Left lobe of liver (tissue), 2 donors: ENCODE measurements around the gene ZNG1F. TPM values are rescaled to one million over a fixed set of nuclear protein-coding genes. Genes with fewer than 3 reads are reported as not detected.
A peak's percentile ranks its signal among the peaks of the same experiment; 100 is the strongest.
"Not testable (repeated sequence)": the region's sequence is repeated elsewhere in the genome, so short reads cannot be mapped to it uniquely, and the experiment has no call there.

Experiments
- ATAC-seq: fragments of 200-7000 bp; cut with Tn5 transposase; one replicate; pipeline ENCODE4 v1.9.1; 2020; ENCODE audit warnings: mild to moderate bottlenecking, moderate library complexity
- DNase-seq: peaks from one replicate; pipeline ENCODE4 v3.0.0-alpha.2; 2020; ENCODE audit warnings: low spot score
- total RNA-seq: library from RNA; stranded (reverse); gene quantifications from one replicate; pipeline ENCODE4 v1.2.1, GENCODE V29; 2021
- donor health status: DM: no; HTN: no; CAD: no; lungs with moderate emphysema.
- donor health status: DM: no; HTN: yes; CAD: no.

ZNG1F gene
- total RNA-seq, 1 donor from 2014 or later = 2.0 TPM

GRCh38 chr9:41124250-41125108 is 64.6 kb downstream of the ZNG1F start:
- not testable (repeated sequence) for DNase-seq

GRCh38 chr9:41123812-41124211 is 65.3 kb downstream of the ZNG1F start:
- not testable (repeated sequence) for DNase-seq, ATAC-seq

More at GRCh38 chr9:41124250-41125108, 64.6 kb downstream of the ZNG1F start:
- peak; percentile 26 for ATAC-seq

GRCh38 chr9:41123396-41123795 is 65.7 kb downstream of the ZNG1F start:
- peak; percentile 60 for ATAC-seq
- not testable (repeated sequence) for DNase-seq

GRCh38 chr9:41120696-41121095 is 68.4 kb downstream of the ZNG1F start:
- ATAC-seq = not testable (repeated sequence)

GRCh38 chr9:41119719-41120118 is 69.4 kb downstream of the ZNG1F start:
- not testable (repeated sequence) for DNase-seq, ATAC-seq

More at GRCh38 chr9:41120696-41121095, 68.4 kb downstream of the ZNG1F start:
- not testable (repeated sequence) for DNase-seq

GRCh38 chr9:41119311-41119710 is 69.8 kb downstream of the ZNG1F start:
- DNase-seq, ATAC-seq: not testable (repeated sequence)

GRCh38 chr9:41113348-41113747 is 75.8 kb downstream of the ZNG1F start:
- ATAC-seq = not testable (repeated sequence)

GRCh38 chr9:41111414-41111813 is 77.7 kb downstream of the ZNG1F start:
- not testable (repeated sequence) for DNase-seq, ATAC-seq

More at GRCh38 chr9:41113348-41113747, 75.8 kb downstream of the ZNG1F start:
- DNase-seq = not testable (repeated sequence)

GRCh38 chr9:41110913-41111312 is 78.2 kb downstream of the ZNG1F start:
- not testable (repeated sequence) for ATAC-seq, DNase-seq

- ATAC-seq, DNase-seq: not testable (repeated sequence)
Measured at GRCh38 chr9:41109253-41109652, 79.9 kb downstream of the ZNG1F start.

GRCh38 chr9:41108816-41109215 is 80.3 kb downstream of the ZNG1F start:
- ATAC-seq, DNase-seq: not testable (repeated sequence)

GRCh38 chr9:41106472-41107116 is 82.5 kb downstream of the ZNG1F start:
- not testable (repeated sequence) for DNase-seq, ATAC-seq

GRCh38 chr9:41105557-41106253 is 83.4 kb downstream of the ZNG1F start:
- ATAC-seq, DNase-seq: not testable (repeated sequence)

GRCh38 chr9:41104542-41104941 is 84.6 kb downstream of the ZNG1F start:
- not testable (repeated sequence) for ATAC-seq

GRCh38 chr9:41100508-41100907 is 88.6 kb downstream of the ZNG1F start:
- DNase-seq = not testable (repeated sequence)

More at GRCh38 chr9:41104542-41104941, 84.6 kb downstream of the ZNG1F start:
- DNase-seq = not testable (repeated sequence)

GRCh38 chr9:41098759-41099158 is 90.4 kb downstream of the ZNG1F start:
- not testable (repeated sequence) for DNase-seq, ATAC-seq

More at GRCh38 chr9:41100508-41100907, 88.6 kb downstream of the ZNG1F start:
- not testable (repeated sequence) for ATAC-seq

- ATAC-seq = not testable (repeated sequence)
Measured at GRCh38 chr9:41095060-41095459, 94.1 kb downstream of the ZNG1F start.

GRCh38 chr9:41094010-41094773 is 94.9 kb downstream of the ZNG1F start:
- DNase-seq, ATAC-seq: not testable (repeated sequence)

More at GRCh38 chr9:41095060-41095459, 94.1 kb downstream of the ZNG1F start:
- DNase-seq = not testable (repeated sequence)

- not testable (repeated sequence) for ATAC-seq, DNase-seq
Measured at GRCh38 chr9:41090922-41091321, 98.2 kb downstream of the ZNG1F start.

GRCh38 chr9:41090386-41090785 is 98.7 kb downstream of the ZNG1F start:
- not testable (repeated sequence) for DNase-seq, ATAC-seq
